Vagina (tissue), 2 donors: ENCODE measurements around the gene MBD5. TPM values are rescaled to one million over a fixed set of nuclear protein-coding genes. Genes with fewer than 3 reads are reported as not detected.

Experiments used
- DNase-seq, 2 donors: peaks; one replicate each; pipeline ENCODE4 v3.0.0-alpha.2; 2017; ENCODE audit errors: extremely low spot score in 2 of 2
- H3K27ac ChIP-seq: fragments of 200-600 bp; sonication (generic); one replicate; pipeline ENCODE4 v1.5.1; 2019
- H3K27me3 ChIP-seq: fragments of 200-600 bp; sonication (generic); one replicate; pipeline ENCODE4 v1.5.1; 2019
- H3K36me3 ChIP-seq, 2 donors: fragments of 200-600 bp; sonication (generic); one replicate each; pipeline ENCODE4 v1.5.1; 2017 to 2019
- H3K4me1 ChIP-seq: fragments of 200-600 bp; sonication (generic); one replicate; pipeline ENCODE4 v1.5.1; 2019
- H3K4me3 ChIP-seq, 2 donors: fragments of 200-600 bp; sonication (generic); 1 replicate in 1 of 2; 2 replicates in 1 of 2; pipeline ENCODE4 v1.5.1; 2016 to 2019
- H3K9me3 ChIP-seq: fragments of 200-600 bp; sonication (generic); one replicate; pipeline ENCODE4 v1.5.1; 2019
- CTCF ChIP-seq, 3 experiments: fragments of 450-650 bp in 2 of 3; fragments of 200-600 bp in 1 of 3; sonication (generic) in 1 of 3; IDR thresholded peaks; one replicate each; pipeline ENCODE4 v1.5.1; 2017 to 2019; ENCODE audit warnings: antibody characterized with exemption in 3 of 3, mild to moderate bottlenecking in 2 of 3, moderate library complexity in 2 of 3
- POLR2A ChIP-seq, 2 donors: fragments of 450-650 bp; IDR thresholded peaks; one replicate each; pipeline ENCODE4 v1.6.1; 2017; ENCODE audit warnings: antibody characterized with exemption in 2 of 2, mild to moderate bottlenecking in 2 of 2, moderate library complexity in 2 of 2
- POLR2AphosphoS5 ChIP-seq, 2 donors: sonication (generic); formaldehyde crosslinking; IDR thresholded peaks; one replicate each; pipeline ENCODE4 v1.9.0; 2017; ENCODE audit warnings: antibody characterized with exemption in 2 of 2, mild to moderate bottlenecking in 2 of 2, low read depth in 1 of 2; ENCODE audit not compliant: insufficient read depth in 1 of 2
- intact Hi-C: fragments of 100-400 bp; cut with DNase I; formaldehyde crosslinking; loops from one replicate; pipeline ENCODE4 v1.15.1; 2023
- total RNA-seq: library from RNA; depleted of rRNA; stranded (reverse); fragments of >200 nt; gene quantifications from one replicate; pipeline ENCODE4 v1.2.3, GENCODE V29; 2016

MBD5 gene
- total RNA-seq, 1 donor from 2014 or later = 32.7 TPM

- TF ChIP-seq POLR2A (IDR thresholded peaks at IDR 0.05) (no peak), CTCF (IDR thresholded peaks at IDR 0.05) (no peak), POLR2AphosphoS5 (IDR thresholded peaks at IDR 0.05; ENCODE audit: insufficient read depth in 1 of 2, low read depth in 1 of 2) (no peak)
- DNase-seq = no peak
- intact Hi-C loops = no loop called here
- no peaks in the 10 kb centered on the region for H3K27me3 ChIP-seq
- no peaks in the 10 kb centered on the region for H3K36me3 ChIP-seq
- H3K4me3 ChIP-seq = no peak overlapping the region
- no peaks in the 10 kb centered on the region for H3K4me1 ChIP-seq
- no peaks in the 10 kb centered on the region for H3K9me3 ChIP-seq
- no peak overlapping the region for H3K27ac ChIP-seq
Observed at GRCh38 chr2:148517822-148518221, 496.9 kb downstream of the MBD5 start.

GRCh38 chr2:148519013-148519412, 498.1 kb downstream of the MBD5 start:
- Histone ChIP-seq H3K27me3 (no peaks in the 10 kb centered on the region), H3K4me3 (no peak overlapping the region), H3K27ac (no peak overlapping the region), H3K9me3 (no peaks in the 10 kb centered on the region), H3K36me3 (no peaks in the 10 kb centered on the region), H3K4me1 (no peaks in the 10 kb centered on the region)
- TF ChIP-seq POLR2AphosphoS5 (IDR thresholded peaks at IDR 0.05; ENCODE audit: insufficient read depth in 1 of 2, low read depth in 1 of 2) (no peak), POLR2A (IDR thresholded peaks at IDR 0.05) (no peak), CTCF (IDR thresholded peaks at IDR 0.05) (no peak)
- DNase-seq = no peak
- intact Hi-C loops = no loop called here

- no peak for DNase-seq
- no peaks in the 10 kb centered on the region for H3K36me3 ChIP-seq
- H3K27ac ChIP-seq = no peak overlapping the region
- intact Hi-C loops = no loop called here
- H3K4me1 ChIP-seq = no peaks in the 10 kb centered on the region
- H3K9me3 ChIP-seq = no peaks in the 10 kb centered on the region
- no peaks in the 10 kb centered on the region for H3K27me3 ChIP-seq
- H3K4me3 ChIP-seq = no peak overlapping the region
- TF ChIP-seq POLR2A (IDR thresholded peaks at IDR 0.05) (no peak), CTCF (IDR thresholded peaks at IDR 0.05) (no peak), POLR2AphosphoS5 (IDR thresholded peaks at IDR 0.05; ENCODE audit: insufficient read depth in 1 of 2, low read depth in 1 of 2) (no peak)
Observed at GRCh38 chr2:148521181-148521580, 500.3 kb downstream of the MBD5 start.

GRCh38 chr2:148523315-148523714, 502.4 kb downstream of the MBD5 start:
- TF ChIP-seq CTCF (IDR thresholded peaks at IDR 0.05) (no peak), POLR2AphosphoS5 (IDR thresholded peaks at IDR 0.05; ENCODE audit: insufficient read depth in 1 of 2, low read depth in 1 of 2) (no peak)
- no peaks in the 10 kb centered on the region for H3K9me3 ChIP-seq
- no peaks in the 10 kb centered on the region for H3K4me1 ChIP-seq
- no peak for DNase-seq
- H3K27me3 ChIP-seq = no peaks in the 10 kb centered on the region
- H3K27ac ChIP-seq = no peak overlapping the region
- H3K36me3 ChIP-seq = no peaks in the 10 kb centered on the region
- H3K4me3 ChIP-seq = no peak overlapping the region
- intact Hi-C loops = no loop called here

- no peak for DNase-seq
- intact Hi-C loops = no loop called here
- no peaks in the 10 kb centered on the region for H3K4me1 ChIP-seq
Observed at GRCh38 chr2:148524519-148524919, 503.6 kb downstream of the MBD5 start.

More at GRCh38 chr2:148524519-148524919, 503.6 kb downstream of the MBD5 start:
- TF ChIP-seq CTCF (IDR thresholded peaks at IDR 0.05) (no peak), POLR2A (IDR thresholded peaks at IDR 0.05) (no peak), POLR2AphosphoS5 (IDR thresholded peaks at IDR 0.05; ENCODE audit: insufficient read depth in 1 of 2, low read depth in 1 of 2) (no peak)
- no peaks in the 10 kb centered on the region for H3K27me3 ChIP-seq
- no peaks in the 10 kb centered on the region for H3K9me3 ChIP-seq
- H3K4me3 ChIP-seq = no peak overlapping the region
- H3K36me3 ChIP-seq = no peaks in the 10 kb centered on the region
- H3K27ac ChIP-seq = no peak overlapping the region
